Measurements from ENCODE around the gene TCF7L2. TPM values are rescaled to one million over a fixed set of nuclear protein-coding genes. Genes with fewer than 3 reads are reported as not detected.
"Not testable (repeated sequence)": the region's sequence is repeated elsewhere in the genome, so short reads cannot be mapped to it uniquely, and the experiment has no call there.

The TCF7L2 gene
- polyA plus RNA-seq, 3 donors: 5.4 to 21.3 (median 20.0) TPM

- WGBS, 3 donors: 46 to 91% (median 80%) methylated on average over 4 of the region's 4 CpGs
- H3K27ac ChIP-seq (ENCODE audit: low read depth, low read length): no peak overlapping the region
Observed at GRCh38 chr10:113091920-113092319, 141.9 kb downstream of the TCF7L2 start.

DNA sequence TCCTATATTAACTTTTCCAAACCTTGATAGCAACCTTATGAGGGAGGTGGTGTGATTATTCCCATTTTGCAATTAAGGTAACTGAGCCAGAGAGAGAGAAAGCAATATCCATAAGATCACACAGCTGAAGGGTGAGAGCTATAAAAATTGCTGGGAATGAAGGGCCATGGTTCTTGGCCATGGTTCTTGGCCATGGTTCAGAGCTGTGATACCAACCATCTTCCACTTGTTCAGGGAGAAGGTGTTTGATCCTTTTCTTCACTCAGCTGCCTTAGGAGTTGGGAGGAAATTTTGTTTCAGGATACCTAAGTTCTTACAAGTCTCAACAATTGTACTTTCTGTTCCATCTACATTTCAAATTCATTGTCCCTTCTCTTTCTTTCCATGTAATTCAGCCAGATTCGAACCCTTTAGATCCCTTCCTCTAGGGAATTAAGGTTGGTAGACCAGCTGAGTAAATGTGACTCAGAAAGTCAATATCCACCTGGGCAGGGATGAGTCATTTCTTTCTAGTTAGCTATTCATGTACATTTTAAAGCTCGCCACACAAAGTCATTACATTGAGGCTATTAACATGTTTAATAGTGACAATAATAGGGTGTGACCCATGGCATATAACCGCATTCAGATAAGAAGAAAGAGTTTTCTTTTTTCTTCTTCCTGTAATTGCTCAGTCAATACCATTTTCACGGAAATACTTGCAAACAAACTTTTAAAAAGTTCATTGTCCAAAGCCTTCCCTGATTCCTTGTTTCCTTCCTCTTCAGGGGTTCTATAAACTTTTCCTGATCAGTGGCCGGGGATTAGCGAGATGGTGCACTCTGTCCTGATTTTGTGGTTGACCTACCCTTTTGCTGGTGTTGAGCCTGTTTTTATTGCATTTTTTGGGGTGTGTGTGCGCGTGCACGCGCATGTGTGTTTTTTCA is 143.4 kb downstream of the TCF7L2 start:
- WGBS, 3 donors: 64 to 74% (median 69%) methylated on average over 10 of the region's 10 CpGs
- no peak overlapping the region for H3K27ac ChIP-seq (ENCODE audit: low read depth, low read length)

DNA sequence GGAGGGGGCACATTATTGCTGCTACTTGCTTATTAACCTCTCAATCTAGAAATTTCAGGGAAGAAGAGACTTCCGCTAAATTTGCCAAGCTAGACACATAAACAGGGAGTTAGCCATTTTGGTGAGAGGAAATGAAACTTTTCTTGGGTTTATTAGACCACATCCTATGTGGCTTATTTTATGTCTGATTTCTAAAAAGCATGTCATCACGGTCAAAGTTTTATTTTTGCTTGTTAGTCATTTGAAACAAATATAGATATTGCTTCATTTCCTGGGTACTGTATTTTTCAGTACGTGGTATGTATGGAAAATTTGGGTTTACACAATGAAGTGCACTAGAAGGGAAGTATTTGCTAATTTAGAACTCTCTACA is 144.1 kb downstream of the TCF7L2 start:
- H3K27ac ChIP-seq (ENCODE audit: low read depth, low read length): no peak overlapping the region

DNA sequence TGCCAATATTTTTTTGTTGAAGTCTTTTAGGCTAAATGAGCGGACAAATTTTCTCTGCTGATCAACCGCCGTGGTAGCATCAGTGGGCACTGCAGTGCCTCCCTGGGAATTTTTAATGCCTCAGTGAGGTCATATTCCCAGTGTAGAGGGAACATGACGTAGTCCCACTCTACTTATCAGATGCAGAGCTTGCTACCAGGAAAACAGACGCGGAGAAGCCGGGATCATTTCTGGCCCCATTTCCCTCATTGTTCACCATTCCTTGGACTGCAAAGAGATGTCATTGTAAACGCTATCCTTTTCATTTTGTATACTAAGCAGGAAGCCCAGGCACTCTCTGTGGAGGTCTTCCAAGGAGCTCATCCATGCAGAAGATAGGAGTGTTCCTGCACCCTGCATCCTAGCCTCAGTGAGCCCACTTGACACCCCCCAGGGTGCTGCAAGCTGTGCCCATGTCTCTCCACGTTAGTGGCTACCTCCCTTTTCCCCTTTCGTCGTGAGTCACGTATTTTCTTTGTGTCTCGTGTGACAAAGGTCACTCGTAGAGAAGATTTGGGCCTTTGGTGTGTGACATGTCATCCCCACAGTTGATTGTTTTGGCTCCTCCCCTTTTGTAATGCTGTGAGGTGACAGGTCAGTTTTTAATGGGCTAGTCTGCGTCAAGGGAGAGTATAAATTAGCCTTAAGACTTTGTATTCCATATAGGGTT is 145.5 kb downstream of the TCF7L2 start:
- H3K27ac ChIP-seq (ENCODE audit: low read depth, low read length): no peak overlapping the region
- 75 to 86% (median 85%) methylated on average over 15 of the region's 15 CpGs for WGBS, 3 donors

More for the DNA sequence above, 144.1 kb downstream of the TCF7L2 start:
- WGBS, 3 donors: 39 to 84% (median 40%) methylated on average over 3 of the region's 3 CpGs

DNA sequence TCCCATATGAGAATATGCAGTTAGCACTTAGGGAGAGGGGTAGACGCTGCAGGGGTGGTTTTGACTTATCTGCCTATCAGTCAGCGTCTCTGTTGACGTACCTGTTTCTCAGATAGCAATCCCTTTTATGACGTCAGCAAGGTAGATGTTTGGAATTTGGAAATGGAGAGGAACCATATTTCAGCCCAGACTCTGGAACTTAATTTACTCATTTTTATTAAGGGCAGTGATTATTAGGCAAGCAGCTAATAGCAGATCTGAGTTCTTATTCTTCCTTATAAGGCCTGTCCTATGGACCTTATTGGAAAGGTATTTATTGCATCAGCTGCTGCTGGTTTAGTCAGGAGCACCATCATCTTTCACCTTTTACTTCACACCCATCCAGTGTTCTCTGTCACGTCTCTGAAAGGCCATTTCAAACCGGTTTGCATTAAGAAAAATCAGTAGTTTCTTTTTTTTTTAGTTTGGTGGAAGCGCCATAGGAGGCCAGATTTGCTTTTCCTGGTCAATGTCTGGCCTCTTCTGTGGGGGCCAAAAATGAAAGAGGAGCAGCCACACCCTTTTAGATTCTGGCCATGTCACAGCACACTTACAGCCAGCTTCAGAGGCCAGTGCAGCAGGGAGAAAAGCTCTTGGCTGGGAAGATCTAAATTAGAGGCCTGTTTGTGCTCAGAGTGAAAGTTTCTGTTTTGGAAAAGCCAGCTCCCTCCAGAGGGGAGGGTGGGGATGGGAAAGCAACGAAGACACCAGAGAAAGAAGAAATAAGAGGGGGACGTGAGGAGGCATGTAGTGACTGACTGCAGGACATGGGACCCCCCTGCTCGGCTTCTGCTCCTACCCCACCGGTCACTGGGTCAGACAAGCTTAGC is 146.3 kb downstream of the TCF7L2 start:
- 64 to 79% (median 78%) methylated on average over 11 of the region's 11 CpGs for WGBS, 3 donors
- H3K27ac ChIP-seq (ENCODE audit: low read depth, low read length): no peak overlapping the region

DNA sequence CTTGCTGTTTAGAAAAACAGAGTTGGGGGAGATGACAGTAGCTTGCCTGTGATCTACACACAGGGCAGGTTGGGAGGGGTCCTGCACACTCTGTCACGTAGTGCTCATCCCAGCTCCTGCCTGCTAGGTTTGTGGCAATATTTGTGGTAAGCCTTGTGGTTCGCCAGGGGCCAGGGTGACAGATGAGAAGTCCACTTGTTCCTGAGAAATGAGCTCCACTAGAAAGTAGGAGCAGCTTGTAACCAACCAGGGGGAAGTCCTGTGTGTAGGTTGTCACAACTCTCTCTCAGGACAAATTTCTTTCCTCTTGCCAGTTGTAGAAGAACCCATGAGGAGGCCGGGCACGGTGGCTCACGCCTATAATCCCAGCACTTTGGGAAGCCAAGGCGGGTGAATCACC is 147.0 kb downstream of the TCF7L2 start:
- H3K27ac ChIP-seq (ENCODE audit: low read depth, low read length): no peak overlapping the region
- WGBS, 3 donors: 60 to 87% (median 85%) methylated on average over 6 of the region's 6 CpGs

DNA sequence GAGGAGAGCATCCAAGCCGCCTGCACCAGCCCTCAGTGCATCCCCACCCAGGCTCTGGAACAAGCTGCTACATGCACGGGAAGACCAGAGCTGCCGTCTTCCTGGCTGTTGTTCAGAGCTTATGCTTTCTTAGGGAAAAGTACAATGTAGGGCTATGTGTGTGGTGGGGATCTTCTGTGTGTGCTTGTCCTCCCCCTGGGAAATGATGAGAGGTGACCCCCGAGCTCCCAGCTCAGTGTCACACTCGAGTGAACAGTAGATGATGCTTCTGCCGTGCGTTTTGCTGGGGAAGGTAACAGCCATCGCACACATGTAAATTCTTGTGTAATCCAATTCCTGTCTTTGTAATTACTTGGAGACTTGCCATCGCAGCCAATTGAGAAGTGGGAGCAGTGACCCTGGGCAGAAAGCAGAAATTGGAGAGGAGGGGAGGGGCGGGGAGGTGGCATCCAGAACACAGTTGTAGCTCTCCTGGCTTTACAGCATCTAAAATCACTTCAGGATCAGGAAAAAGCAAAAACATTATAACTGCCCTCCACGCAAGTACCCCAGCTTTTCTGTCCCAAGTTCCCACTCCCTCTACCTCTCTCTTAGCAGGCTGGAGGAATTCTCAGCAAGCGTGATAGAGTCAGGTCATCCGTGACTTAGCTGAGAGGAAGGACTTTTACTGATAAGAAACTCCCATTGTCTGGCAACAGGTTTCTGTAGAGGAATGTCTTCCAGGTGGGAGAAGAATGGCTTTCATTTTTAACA is 149.6 kb downstream of the TCF7L2 start:
- H3K27ac ChIP-seq (ENCODE audit: low read depth, low read length): no peak overlapping the region
- WGBS, 3 donors: 32 to 61% (median 37%) methylated on average over 13 of the region's 13 CpGs

DNA sequence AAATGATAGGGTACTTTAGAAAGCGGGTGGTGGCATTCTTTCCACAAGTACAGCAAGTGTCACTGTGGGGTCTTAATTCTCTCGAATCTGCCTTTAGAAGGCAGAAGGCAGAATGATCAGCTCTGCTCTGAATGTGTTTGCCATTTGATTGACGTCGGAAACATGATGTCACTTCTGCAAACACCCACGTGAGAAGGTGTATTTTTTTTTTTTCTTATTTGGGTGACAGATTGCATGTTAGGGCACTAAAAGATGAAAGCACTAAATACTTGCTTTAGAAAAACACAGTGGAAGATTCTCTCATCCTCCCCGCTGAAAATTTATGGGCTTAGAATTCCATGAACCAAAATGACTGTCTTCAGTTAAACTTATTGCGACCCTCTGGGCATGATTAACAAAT is 150.2 kb downstream of the TCF7L2 start:
- H3K27ac ChIP-seq (ENCODE audit: low read depth, low read length): no peak overlapping the region
- WGBS, 3 donors: 70 to 84% (median 79%) methylated on average over 7 of the region's 7 CpGs

DNA sequence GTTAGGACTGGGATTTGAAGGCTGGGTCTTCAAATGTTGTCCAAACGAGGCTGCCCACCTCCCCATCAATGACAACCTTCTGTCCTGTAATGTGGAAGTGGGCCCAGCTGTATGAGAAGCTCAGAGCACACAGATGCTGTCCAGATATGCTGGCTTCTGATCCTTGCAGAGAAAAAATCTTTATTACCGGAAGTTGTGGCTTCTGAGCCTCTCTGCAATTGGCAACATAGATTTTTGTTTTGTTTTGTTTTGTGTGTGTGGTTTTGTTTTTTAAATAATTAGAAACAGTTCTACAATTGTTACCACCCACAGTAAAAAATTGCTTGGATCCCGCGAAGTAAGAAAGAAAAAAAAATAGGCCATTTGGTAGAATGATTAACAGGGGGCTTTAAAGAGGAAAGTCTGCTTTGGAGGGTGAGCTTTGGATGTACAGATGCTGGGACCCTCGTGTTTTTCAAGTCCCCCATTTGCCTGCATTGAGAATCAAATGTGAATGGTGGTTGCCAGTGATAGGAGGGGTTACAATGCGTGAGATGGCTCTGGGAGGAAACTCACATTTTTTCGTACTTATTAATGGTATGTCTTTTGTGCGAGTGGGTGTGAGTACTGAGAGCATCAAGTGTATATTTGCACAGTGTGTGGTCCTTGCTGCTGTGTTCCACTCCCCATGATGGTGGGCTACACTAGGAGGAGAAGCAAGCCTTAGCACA is 153.2 kb downstream of the TCF7L2 start:
- 57 to 69% (median 64%) methylated on average over 8 of the region's 8 CpGs for WGBS, 3 donors
- H3K27ac ChIP-seq (ENCODE audit: low read depth, low read length): no peak overlapping the region

GRCh38 chr10:113104047-113104446 is 154.0 kb downstream of the TCF7L2 start:
- 36 to 64% (median 39%) methylated on average over 3 of the region's 3 CpGs for WGBS, 3 donors
- H3K27ac ChIP-seq (ENCODE audit: low read depth, low read length): no peak overlapping the region

DNA sequence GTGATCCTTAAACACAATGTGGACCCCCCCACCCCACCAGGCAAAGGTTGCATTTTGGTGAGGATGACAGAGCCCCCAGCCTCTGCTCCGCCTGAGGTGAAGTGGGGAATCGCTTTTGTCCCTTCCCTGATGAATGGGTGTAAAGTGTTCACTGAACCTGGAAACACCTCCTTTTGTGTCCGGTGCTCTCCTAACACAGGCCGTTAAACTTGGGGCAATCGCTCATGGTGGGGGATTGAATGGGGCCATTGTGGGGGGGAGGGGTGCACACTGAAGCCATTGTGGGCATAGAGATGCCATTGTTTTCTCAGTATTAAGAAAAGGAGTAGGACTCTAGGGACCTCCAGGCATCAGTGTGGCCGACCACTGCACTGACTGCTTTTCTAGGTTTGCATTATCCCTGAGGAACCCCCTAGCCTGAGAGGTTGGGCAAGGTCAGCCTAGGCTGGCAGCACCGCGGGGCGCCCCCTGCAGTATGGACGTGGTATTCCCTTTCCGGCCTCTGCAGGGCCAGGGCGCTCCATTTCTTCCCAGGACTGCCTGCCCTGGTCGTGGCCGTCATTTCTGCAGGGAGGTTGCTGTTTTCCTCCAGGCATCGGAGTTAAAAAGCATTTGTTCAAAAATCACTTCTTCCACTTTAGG is 158.3 kb downstream of the TCF7L2 start:
- H3K27ac ChIP-seq (ENCODE audit: low read depth, low read length): no peak overlapping the region
- 69 to 82% (median 78%) methylated on average over 15 of the region's 15 CpGs for WGBS, 3 donors

DNA sequence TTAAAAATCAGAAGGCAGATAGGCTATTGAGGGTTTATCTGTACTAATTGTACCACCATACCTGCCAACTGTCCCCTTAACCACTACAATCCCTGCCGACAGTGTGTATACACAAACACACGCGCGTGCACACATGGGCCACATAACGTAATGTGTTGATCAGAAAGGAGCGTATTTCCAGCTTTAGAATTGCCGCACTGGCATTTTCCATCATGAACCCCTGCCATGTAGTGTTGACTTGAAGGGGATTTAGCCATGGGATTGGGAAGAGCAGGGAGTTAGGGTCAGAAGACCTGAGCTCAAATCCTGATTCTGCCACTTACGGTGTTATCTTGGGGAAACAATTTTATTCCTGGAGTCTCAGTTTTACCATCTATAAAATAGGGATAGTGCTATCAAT is 158.9 kb downstream of the TCF7L2 start:
- WGBS, 3 donors: 91 to 98% (median 97%) methylated on average over 8 of the region's 8 CpGs
- no peak overlapping the region for H3K27ac ChIP-seq (ENCODE audit: low read depth, low read length)

- 93 to 97% (median 95%) methylated on average over 4 of the region's 4 CpGs for WGBS, 3 donors
Observed at GRCh38 chr10:113109482-113109881, 159.4 kb downstream of the TCF7L2 start.

GRCh38 chr10:113111260-113111659 is 161.2 kb downstream of the TCF7L2 start:
- WGBS, 3 donors: 95 to 99% (median 96%) methylated on average over 3 of the region's 3 CpGs
- H3K27ac ChIP-seq (ENCODE audit: low read depth, low read length): no peak overlapping the region

More at GRCh38 chr10:113109482-113109881, 159.4 kb downstream of the TCF7L2 start:
- not testable (repeated sequence) for H3K27ac ChIP-seq (ENCODE audit: low read depth, low read length)

DNA sequence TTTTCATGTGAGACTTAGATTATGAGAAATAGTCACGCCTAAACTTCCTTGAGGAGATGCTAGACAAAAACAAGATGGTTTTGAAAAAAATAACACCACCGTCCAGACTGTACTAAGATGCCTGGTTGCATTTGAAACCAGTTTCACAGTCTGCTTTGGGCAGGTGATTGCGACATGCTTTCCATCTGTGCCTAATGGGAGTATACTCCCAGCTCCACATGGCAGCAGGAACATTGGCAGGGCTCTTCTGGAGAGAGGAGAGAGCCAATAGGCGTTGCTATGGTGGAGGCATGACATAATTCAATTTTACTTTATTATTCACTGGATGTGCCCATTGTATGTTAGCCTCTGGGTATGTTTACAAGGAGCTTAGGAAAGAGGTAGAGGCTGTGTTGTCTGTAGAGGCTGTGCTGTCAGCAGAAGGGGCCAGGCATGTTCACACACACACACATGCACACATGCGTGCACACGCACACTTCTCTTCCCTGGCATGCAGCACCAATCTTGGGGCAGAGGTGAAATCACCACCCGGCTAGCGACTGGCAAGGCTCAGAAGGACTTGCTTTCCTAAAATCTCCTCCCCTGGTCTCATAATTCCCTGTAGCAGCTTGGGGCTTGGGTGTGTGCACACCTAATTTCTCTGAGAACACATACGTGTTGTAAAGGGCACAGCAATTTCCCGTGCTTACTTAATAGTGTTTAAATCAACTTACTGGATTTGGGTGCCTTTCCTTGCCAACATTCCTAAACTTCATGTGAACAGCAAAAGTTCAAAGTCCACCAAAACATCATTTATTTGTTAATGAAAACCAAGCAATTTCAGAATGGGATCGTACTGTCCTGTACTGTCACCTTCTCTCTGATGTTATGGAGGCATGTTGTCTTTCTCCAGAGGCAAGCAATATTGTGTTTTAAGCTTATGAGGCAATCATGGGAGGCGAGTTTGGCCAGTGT is 162.1 kb downstream of the TCF7L2 start:
- 57 to 74% (median 69%) methylated on average over 12 of the region's 12 CpGs for WGBS, 3 donors
- no peak overlapping the region for H3K27ac ChIP-seq (ENCODE audit: low read depth, low read length)

GRCh38 chr10:113113241-113113640 is 163.2 kb downstream of the TCF7L2 start:
- H3K27ac ChIP-seq (ENCODE audit: low read depth, low read length): no peak overlapping the region
- 87 to 99% (median 96%) methylated on average over 5 of the region's 5 CpGs for WGBS, 3 donors
